GM19468 (cell line): ENCODE data around the gene LRRC4B.

Experiments used
- ATAC-seq: cut with Tn5 transposase; IDR thresholded peaks from one replicate; pipeline ENCODE4 v1.9.1; 2021; ENCODE audit warnings: mild to moderate bottlenecking, moderate library complexity, moderate number of reproducible peaks; ENCODE audit not compliant: unreplicated experiment; ENCODE audit errors: extremely low read depth

Gene LRRC4B

GRCh38 chr19:50573741-50574461, 5.7 kb upstream of the LRRC4B start:
- no peak for ATAC-seq

- ATAC-seq = no peak
These were observed 2.8 kb upstream of the LRRC4B start for GRCh38 chr19:50570997-50571396.

- no peak for ATAC-seq
These were observed 1.8 kb upstream of the LRRC4B start for GRCh38 chr19:50569938-50570540.

- no peak for ATAC-seq
These were observed 778 bp upstream of the LRRC4B start for GRCh38 chr19:50568728-50569698.

- ATAC-seq = no peak
These were observed 988 bp downstream of the LRRC4B start for GRCh38 chr19:50567052-50567841.

- ATAC-seq = no peak
These were observed 2.0 kb downstream of the LRRC4B start for GRCh38 chr19:50565984-50566903.

- no peak for ATAC-seq
These were observed 3.8 kb downstream of the LRRC4B start for GRCh38 chr19:50564229-50565105.

- ATAC-seq = no peak
These were observed 4.6 kb downstream of the LRRC4B start for GRCh38 chr19:50563597-50563996.

GRCh38 chr19:50562996-50563395, 5.2 kb downstream of the LRRC4B start:
- no peak for ATAC-seq

GRCh38 chr19:50562329-50562728, 5.9 kb downstream of the LRRC4B start:
- no peak for ATAC-seq

GRCh38 chr19:50559636-50560035, 8.6 kb downstream of the LRRC4B start:
- no peak for ATAC-seq

- no peak for ATAC-seq
These were observed 9.8 kb downstream of the LRRC4B start for GRCh38 chr19:50558449-50558848.

- ATAC-seq = no peak
These were observed 10.2 kb downstream of the LRRC4B start for GRCh38 chr19:50558039-50558438.

- no peak for ATAC-seq
These were observed 11.1 kb downstream of the LRRC4B start for GRCh38 chr19:50557009-50557613.

GRCh38 chr19:50556282-50557008, 11.8 kb downstream of the LRRC4B start:
- ATAC-seq = no peak

GRCh38 chr19:50555450-50556281, 12.6 kb downstream of the LRRC4B start:
- no peak for ATAC-seq
